Loucy (cell line): Measurements from ENCODE around the gene MIR17HG.
"Not testable (repeated sequence)": the region's sequence is repeated elsewhere in the genome, so short reads cannot be mapped to it uniquely, and the experiment has no call there.

Experiments
- H2AFZ ChIP-seq: fragments of 200-600 bp; sonication (generic); 2 replicates; pipeline ENCODE4 v1.6.0; 2016; ENCODE audit warnings: antibody characterized with exemption, mild to moderate bottlenecking, low read length, moderate library complexity
- H3F3A ChIP-seq: fragments of 200-600 bp; 2 replicates; pipeline ENCODE4 v1.6.0; 2016; ENCODE audit warnings: antibody characterized with exemption, low read depth, mild to moderate bottlenecking
- H3K27me3 ChIP-seq: fragments of 200-600 bp; sonication (generic); 2 replicates; pipeline ENCODE4 v1.6.1; 2014; ENCODE audit warnings: low read length, mild to moderate bottlenecking; ENCODE audit not compliant: insufficient read depth, poor library complexity, severe bottlenecking
- H3K36me3 ChIP-seq: fragments of 200-600 bp; sonication (generic); 2 replicates; pipeline ENCODE4 v1.6.1; 2016; ENCODE audit warnings: low read length; ENCODE audit not compliant: insufficient read depth
- H3K4me1 ChIP-seq: fragments of 200-600 bp; sonication (generic); 2 replicates; pipeline ENCODE4 v1.5.1; 2014; ENCODE audit warnings: low read length, mild to moderate bottlenecking; ENCODE audit not compliant: insufficient read depth, poor library complexity, severe bottlenecking
- H3K4me2 ChIP-seq: fragments of 200-600 bp; sonication (generic); 2 replicates; pipeline ENCODE4 v1.6.0; 2014; ENCODE audit warnings: antibody characterized with exemption, low read length, low read depth, mild to moderate bottlenecking; ENCODE audit not compliant: poor library complexity, severe bottlenecking
- H3K4me3 ChIP-seq: fragments of 200-600 bp; sonication (generic); 2 replicates; pipeline ENCODE4 v1.5.1; 2014; ENCODE audit warnings: low read length, mild to moderate bottlenecking, mixed read lengths; ENCODE audit not compliant: poor library complexity, severe bottlenecking
- H3K79me2 ChIP-seq: fragments of 200-600 bp; sonication (generic); 2 replicates; pipeline ENCODE4 v1.6.1; 2014; ENCODE audit warnings: low read length; ENCODE audit not compliant: insufficient read depth
- H3K9ac ChIP-seq: fragments of 200-600 bp; sonication (generic); 2 replicates; pipeline ENCODE4 v1.6.0; 2014; ENCODE audit warnings: mild to moderate bottlenecking, low read depth, low read length, moderate library complexity; ENCODE audit not compliant: poor library complexity, severe bottlenecking
- H3K9me2 ChIP-seq: fragments of 200-600 bp; sonication (generic); replicated peaks from 2 replicates; pipeline ENCODE4 v1.6.1; 2016; ENCODE audit warnings: low read depth, low read length, mixed read lengths
- H3K9me3 ChIP-seq: fragments of 200-600 bp; sonication (generic); 2 replicates; pipeline ENCODE4 v1.6.1; 2014; ENCODE audit warnings: mild to moderate bottlenecking, antibody characterized with exemption, low read length, low read depth; ENCODE audit not compliant: insufficient read depth
- H4K20me1 ChIP-seq: fragments of 200-600 bp; sonication (generic); 2 replicates; pipeline ENCODE4 v1.6.0; 2014; ENCODE audit warnings: antibody characterized with exemption, low read length, mild to moderate bottlenecking; ENCODE audit not compliant: insufficient read depth, poor library complexity, severe bottlenecking
- EZH2phosphoT487 ChIP-seq: fragments of 200-600 bp; IDR thresholded peaks from 2 replicates; pipeline ENCODE4 v1.6.1; 2018; ENCODE audit warnings: antibody characterized with exemption, mild to moderate bottlenecking, moderate library complexity, borderline replicate concordance
- TF ChIP-seq, protein P1 (sequence below): fragments of 200-600 bp; sonication (generic); conservative IDR thresholded peaks from 2 replicates; pipeline ENCODE4 v1.5.1; 2014; ENCODE audit warnings: mild to moderate bottlenecking, antibody characterized with exemption, low read length

MIR17HG gene

DNA sequence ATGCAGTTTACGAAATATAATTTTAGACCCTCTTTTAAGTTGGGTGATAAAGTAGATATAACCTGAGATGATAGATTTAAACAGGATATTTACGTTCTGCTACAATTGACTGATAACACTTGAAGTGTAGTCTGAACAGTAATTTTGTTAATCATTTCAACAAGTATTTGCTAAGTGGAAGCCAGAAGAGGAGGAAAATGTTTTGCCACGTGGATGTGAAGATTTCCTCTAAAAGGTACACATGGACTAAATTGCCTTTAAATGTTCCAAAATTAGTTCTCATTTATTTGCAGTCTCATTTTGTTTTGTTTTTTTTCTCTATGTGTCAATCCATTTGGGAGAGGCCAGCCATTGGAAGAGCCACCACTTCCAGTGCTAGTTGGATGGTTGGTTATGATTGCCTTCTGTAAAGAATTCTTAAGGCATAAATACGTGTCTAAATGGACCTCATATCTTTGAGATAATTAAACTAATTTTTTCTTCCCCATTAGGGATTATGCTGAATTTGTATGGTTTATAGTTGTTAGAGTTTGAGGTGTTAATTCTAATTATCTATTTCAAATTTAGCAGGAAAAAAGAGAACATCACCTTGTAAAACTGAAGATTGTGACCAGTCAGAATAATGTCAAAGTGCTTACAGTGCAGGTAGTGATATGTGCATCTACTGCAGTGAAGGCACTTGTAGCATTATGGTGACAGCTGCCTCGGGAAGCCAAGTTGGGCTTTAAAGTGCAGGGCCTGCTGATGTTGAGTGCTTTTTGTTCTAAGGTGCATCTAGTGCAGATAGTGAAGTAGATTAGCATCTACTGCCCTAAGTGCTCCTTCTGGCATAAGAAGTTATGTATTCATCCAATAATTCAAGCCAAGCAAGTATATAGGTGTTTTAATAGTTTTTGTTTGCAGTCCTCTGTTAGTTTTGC is 2.8 kb downstream of the MIR17HG start:
- H3K4me2 ChIP-seq, result peak overlapping the region; percentile 97

DNA sequence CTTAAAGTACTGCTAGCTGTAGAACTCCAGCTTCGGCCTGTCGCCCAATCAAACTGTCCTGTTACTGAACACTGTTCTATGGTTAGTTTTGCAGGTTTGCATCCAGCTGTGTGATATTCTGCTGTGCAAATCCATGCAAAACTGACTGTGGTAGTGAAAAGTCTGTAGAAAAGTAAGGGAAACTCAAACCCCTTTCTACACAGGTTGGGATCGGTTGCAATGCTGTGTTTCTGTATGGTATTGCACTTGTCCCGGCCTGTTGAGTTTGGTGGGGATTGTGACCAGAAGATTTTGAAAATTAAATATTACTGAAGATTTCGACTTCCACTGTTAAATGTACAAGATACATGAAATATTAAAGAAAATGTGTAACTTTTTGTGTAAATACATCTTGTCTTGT is 3.6 kb downstream of the MIR17HG start:
- Histone ChIP-seq H3K9ac (peak overlapping the region; percentile 87), H3K27me3 (peaks cover 13% of the 10 kb centered on the region), H3K4me2 (peak overlapping the region; percentile 97), H4K20me1 (peaks cover 72% of the 10 kb centered on the region), H3F3A (no peaks in the 10 kb centered on the region), H3K9me3 (no peaks in the 10 kb centered on the region), H3K36me3 (peaks cover 68% of the 10 kb centered on the region), H3K4me1 (peaks cover 48% of the 10 kb centered on the region), H2AFZ (no peak overlapping the region), H3K4me3 (peak overlapping the region; percentile 87), H3K79me2 (peaks cover 78% of the 10 kb centered on the region), H3K9me2 (no peaks in the 10 kb centered on the region)
- no peak for TF ChIP-seq EZH2phosphoT487
- TF ChIP-seq, protein P1, sequence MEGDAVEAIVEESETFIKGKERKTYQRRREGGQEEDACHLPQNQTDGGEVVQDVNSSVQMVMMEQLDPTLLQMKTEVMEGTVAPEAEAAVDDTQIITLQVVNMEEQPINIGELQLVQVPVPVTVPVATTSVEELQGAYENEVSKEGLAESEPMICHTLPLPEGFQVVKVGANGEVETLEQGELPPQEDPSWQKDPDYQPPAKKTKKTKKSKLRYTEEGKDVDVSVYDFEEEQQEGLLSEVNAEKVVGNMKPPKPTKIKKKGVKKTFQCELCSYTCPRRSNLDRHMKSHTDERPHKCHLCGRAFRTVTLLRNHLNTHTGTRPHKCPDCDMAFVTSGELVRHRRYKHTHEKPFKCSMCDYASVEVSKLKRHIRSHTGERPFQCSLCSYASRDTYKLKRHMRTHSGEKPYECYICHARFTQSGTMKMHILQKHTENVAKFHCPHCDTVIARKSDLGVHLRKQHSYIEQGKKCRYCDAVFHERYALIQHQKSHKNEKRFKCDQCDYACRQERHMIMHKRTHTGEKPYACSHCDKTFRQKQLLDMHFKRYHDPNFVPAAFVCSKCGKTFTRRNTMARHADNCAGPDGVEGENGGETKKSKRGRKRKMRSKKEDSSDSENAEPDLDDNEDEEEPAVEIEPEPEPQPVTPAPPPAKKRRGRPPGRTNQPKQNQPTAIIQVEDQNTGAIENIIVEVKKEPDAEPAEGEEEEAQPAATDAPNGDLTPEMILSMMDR, result no peak

More for the DNA sequence above, 2.8 kb downstream of the MIR17HG start:
- Histone ChIP-seq H3K9me3 (no peaks in the 10 kb centered on the region), H3K36me3 (peaks cover 60% of the 10 kb centered on the region), H3F3A (no peaks in the 10 kb centered on the region), H3K4me1 (peaks cover 45% of the 10 kb centered on the region), H3K9me2 (no peaks in the 10 kb centered on the region), H2AFZ (no peak overlapping the region), H3K79me2 (peaks cover 75% of the 10 kb centered on the region), H3K9ac (peak overlapping the region; percentile 87), H4K20me1 (peaks cover 63% of the 10 kb centered on the region), H3K27me3 (peaks cover 22% of the 10 kb centered on the region), H3K4me3 (peak overlapping the region; percentile 87)
- no peak for TF ChIP-seq EZH2phosphoT487

DNA sequence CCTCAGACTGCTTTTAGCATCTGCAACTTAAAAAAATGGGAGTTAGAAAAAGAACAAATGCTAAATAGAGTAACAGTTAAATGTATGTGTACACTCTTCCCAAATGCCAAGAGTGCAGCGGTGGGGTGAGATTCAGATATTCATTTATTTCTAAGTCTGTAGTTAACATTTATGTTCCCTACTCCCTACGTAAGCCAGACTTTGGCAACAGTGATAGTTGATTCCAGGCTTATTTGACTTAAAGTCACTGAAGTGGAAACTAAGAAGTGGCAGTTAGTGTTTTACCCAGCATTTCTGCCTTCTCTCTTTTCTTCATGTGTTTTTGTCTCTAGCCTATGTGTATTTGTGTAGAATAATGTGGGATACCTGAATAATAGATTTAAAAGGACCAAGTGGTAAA is 4.5 kb downstream of the MIR17HG start:
- Histone ChIP-seq H3K9me3 (no peaks in the 10 kb centered on the region), H2AFZ (no peak overlapping the region), H4K20me1 (peaks cover 80% of the 10 kb centered on the region), H3K36me3 (peaks cover 77% of the 10 kb centered on the region), H3K9ac (peak overlapping the region; percentile 87), H3K4me3 (peak overlapping the region; percentile 87), H3K79me2 (peaks cover 82% of the 10 kb centered on the region), H3K4me1 (peaks cover 44% of the 10 kb centered on the region), H3K27me3 (peaks cover 9% of the 10 kb centered on the region), H3F3A (0 out of 2 replicates have a peak, but pooled peaks cover 2% of the 10 kb centered on the region), H3K9me2 (no peaks in the 10 kb centered on the region), H3K4me2 (peak overlapping the region; percentile 97)
- no peak for TF ChIP-seq EZH2phosphoT487
- TF ChIP-seq, protein P1, result no peak

DNA sequence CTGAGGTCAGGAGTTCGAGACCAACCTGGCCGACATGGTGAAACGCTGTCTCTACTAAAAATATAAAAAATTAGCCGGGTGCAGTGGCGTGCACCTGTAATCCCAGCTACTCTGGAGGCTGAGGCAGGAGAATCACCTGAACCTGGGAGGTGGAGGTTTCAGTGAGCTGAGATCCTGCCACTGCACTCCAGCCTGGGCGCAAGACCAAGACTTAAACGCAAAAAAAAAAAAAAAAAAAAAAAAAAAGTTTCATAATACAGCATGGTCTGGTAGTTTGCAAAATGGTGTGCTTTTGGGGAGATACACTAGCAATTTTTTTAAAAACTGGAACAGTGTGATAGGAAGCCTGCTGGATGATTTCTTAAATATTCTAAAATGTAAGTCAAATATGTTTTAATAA is 5.4 kb downstream of the MIR17HG start:
- Histone ChIP-seq H3K4me2 (peak overlapping the region; percentile 97), H3K4me3 (peak overlapping the region; percentile 87), H3K36me3 (peaks cover 83% of the 10 kb centered on the region), H4K20me1 (peaks cover 89% of the 10 kb centered on the region), H3K9ac (peak overlapping the region; percentile 11), H3F3A (peaks cover 11% of the 10 kb centered on the region; the same call in 1 of the 2 replicates), H3K79me2 (peaks cover 78% of the 10 kb centered on the region), H3K4me1 (peaks cover 41% of the 10 kb centered on the region)
- H3K27me3 ChIP-seq, H2AFZ ChIP-seq, H3K9me3 ChIP-seq, H3K9me2 ChIP-seq: not testable (repeated sequence)
